ENCODE results near the gene TOMM40.

- TF ChIP-seq POLR2A (IDR thresholded peaks at IDR 0.05) = no peak
- no peak for TF ChIP-seq CTCF (IDR thresholded peaks at IDR 0.05 in 8 of 11, conservative IDR thresholded peaks at IDR 0.05 in 3 of 11)
These were observed 16.7 kb upstream of the TOMM40 start for GRCh38 chr19:44874317-44874716.

Data from spleen (tissue), 7 donors.